Activated CD4-positive, alpha-beta T cell treated with anti-CD3 and anti-CD28 coated beads for 24 hours (primary cell): Measurements from ENCODE around the gene CCDC61.

Source experiments
- DNase-seq, 2 donors: peaks; one replicate each; pipeline ENCODE4 v3.0.0-alpha.2; 2020; ENCODE audit warnings: low read depth in 2 of 2

The CCDC61 gene

DNA sequence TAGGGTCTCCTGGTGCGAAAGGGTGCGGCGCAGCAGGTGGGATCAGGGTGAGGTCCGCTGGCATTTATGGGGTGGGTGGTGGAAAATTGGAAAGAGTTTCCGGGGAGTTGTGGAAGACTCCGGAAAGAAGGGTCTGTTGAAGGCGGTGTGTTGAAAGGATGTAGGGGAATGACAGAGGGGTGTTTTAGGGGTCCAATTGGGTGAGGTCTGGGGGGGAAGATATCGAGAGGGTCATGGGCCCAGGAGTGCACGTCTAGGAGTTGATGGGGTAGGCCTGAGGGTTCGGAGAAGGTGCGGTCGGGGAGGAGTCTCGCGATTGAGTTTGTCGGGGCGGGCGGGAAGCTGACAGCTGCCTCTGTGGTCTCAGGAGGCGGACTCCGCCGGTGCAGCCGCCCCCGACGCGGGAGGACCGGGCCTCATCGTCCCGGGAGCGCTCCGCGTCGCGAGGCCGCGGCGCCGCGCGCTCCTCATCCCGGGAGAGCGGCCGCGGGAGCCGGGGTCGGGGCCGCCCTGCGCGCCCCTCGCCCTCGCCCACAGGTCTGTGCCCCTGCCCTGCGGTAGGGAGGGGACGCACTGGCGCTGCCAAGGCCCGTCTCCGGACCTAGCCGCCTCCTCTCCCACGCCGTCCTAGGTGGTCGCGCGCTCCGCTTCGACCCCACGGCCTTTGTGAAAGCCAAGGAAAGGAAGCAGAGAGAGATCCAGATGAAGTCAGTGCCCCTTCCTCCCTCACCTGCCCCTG is 20.6 kb downstream of the CCDC61 start:
- DNase-seq: no peak

- DNase-seq: peak; percentile 74 to 78
These were observed 21.3 kb downstream of the CCDC61 start for GRCh38 chr19:46016426-46017094.

DNA sequence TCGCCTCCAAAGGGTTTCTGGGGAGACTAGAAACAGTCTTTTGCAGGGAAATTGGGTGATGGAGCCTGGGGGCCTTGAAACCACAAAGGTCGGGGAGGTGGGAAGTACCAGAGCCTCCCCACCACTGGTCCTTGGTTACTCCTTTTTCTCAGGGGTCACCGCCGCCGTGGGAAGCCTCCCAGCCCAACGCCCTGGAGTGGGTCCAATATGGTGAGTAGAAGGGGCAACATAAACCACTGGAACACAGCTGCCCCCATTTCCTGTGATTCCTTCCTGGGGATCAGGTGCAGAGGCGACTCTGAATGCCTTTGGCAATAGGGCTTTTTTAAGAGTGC is 21.8 kb downstream of the CCDC61 start:
- DNase-seq: no peak

GRCh38 chr19:46017874-46018675 is 22.8 kb downstream of the CCDC61 start:
- no peak for DNase-seq

- no peak for DNase-seq
These were observed 23.5 kb downstream of the CCDC61 start for GRCh38 chr19:46018729-46019251.

- no peak for DNase-seq
These were observed 24.0 kb downstream of the CCDC61 start for GRCh38 chr19:46019270-46019669.

GRCh38 chr19:46020819-46021125 is 25.5 kb downstream of the CCDC61 start:
- no peak for DNase-seq

GRCh38 chr19:46021531-46022041 is 26.3 kb downstream of the CCDC61 start:
- no peak for DNase-seq

DNA sequence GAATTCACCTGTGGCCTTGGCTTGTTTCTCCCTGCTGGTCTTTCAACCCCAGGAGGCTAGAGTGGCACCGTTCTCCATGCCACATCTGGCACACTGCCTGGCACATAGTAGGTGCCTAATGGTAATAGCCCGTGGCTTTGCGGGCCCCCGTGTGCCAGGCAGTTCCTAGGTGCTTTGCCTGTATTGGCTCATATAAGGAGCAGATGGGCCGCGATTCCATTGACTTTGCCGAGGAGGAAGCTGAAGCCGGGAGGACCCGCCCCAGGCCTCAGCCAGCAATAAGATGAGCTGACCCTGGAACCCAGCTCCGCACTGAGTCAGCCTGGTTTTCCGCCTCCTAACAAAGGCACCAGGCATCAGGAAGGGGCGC is 26.8 kb downstream of the CCDC61 start:
- no peak for DNase-seq

GRCh38 chr19:46022431-46023310 is 27.4 kb downstream of the CCDC61 start, which contains the start of gene PGLYRP1:
Gene PGLYRP1, minus strand, starts transcription at chr19:46023053. Its CDS starts 32 bp downstream, at chr19:46023021.
- DNase-seq: no peak

DNA sequence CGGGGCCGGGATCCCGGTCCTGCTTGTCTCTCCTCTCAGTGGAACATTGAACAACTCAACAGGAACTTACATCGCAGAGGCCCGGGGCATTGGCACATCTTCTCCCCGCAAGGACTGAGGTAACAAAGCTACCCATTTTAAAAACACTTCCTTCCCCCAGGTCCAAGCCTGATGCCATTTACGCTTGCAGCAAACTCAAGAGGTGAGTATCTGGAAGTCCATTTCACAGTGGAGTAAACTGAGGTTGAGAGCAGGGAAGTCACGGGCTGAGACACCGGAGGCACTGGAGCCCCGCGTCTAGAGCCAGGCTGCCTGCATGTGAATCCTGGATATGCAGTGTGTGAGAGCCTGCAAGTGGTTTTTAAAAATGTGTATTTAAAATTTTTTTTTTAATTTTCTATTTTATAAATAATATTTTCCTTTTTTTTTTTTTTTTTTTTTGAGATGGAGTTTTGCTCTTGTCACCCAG is 28.1 kb downstream of the CCDC61 start:
- no peak for DNase-seq

DNA sequence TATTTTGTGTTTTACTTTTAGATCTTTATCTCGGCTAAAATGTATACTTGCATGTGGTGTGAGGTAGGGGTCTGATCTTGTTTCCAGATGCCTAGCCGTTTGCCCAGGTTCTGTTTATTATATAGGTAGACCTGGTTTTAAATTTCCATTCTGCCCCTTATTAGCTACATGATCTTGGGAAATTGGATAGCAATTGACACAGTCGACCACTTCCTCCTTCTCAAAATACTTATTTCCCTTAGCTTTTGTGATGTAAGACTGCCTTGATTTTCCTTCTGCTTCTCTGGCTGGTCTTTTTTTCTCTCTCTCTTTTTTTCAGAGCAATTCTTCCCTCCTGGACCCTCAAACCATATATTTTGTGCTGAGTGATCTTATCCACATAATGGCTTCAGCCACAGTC is 30.6 kb downstream of the CCDC61 start:
- no peak for DNase-seq

- DNase-seq: no peak
These were observed 35.7 kb downstream of the CCDC61 start for GRCh38 chr19:46030812-46031550.

GRCh38 chr19:46031781-46032596 is 36.7 kb downstream of the CCDC61 start:
- DNase-seq: no peak

DNA sequence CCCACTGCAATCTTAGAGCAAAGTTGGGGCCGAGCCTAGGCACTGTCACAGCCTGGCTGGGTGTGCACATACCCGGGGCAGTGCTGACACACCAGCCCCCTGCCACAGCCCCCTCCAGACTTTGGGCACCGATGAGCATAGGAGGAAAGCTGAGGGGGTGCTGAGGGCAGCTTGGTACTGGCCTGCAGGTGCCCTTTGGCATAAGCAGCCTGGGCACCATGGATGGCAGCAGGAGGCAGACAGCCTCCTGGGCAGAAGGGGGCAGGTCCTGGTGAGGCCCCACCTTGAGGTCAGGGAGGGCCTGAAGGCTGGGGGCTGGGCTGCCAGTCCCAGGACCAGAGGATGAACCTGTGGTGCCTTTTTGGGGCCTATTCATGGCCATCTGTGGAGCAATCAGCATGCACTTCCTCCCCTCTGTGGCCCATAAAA is 37.3 kb downstream of the CCDC61 start:
- DNase-seq: no peak

GRCh38 chr19:46033401-46033800 is 38.1 kb downstream of the CCDC61 start:
- no peak for DNase-seq

DNA sequence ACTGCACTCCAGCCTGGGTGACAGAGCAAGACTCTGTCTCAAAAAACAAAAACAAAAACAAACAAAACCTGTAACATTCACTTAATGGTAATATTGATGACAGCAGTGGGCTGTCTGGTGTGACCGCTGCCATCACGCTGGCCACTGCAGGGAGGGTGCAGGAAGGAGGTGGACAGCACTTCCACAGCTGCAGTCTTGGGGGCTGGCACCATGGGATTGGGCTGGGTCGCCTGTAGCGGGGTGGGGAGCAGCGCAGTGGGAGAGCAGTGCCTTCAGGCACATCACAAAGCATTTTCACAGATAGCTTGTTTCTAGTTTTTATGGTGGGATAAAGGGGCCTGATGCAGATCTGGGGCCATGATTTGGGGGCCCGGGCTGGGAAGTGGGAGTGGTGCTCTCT is 40.3 kb downstream of the CCDC61 start:
- no peak for DNase-seq

GRCh38 chr19:46035986-46036743 is 40.9 kb downstream of the CCDC61 start:
- DNase-seq: no peak

- DNase-seq: no peak
These were observed 41.5 kb downstream of the CCDC61 start for GRCh38 chr19:46036744-46037128.
